T-helper 2 cell (primary cell): ENCODE measurements around the gene PCBP3.

Experiments
- DNase-seq, 5 experiments: peaks; one replicate each; pipeline versions ENCODE4 v3.0.0 to v3.0.0-alpha.2; 2012 to 2022

PCBP3 gene

GRCh38 chr21:45974073-45975019 is 330.8 kb downstream of the PCBP3 start:
- no peak for DNase-seq

GRCh38 chr21:45975020-45975666 is 331.6 kb downstream of the PCBP3 start:
- no peak for DNase-seq

- DNase-seq: peak in 1 of 5 experiments; percentile 32
These were observed 332.3 kb downstream of the PCBP3 start for GRCh38 chr21:45975667-45976409.

GRCh38 chr21:45976701-45977311 is 333.3 kb downstream of the PCBP3 start:
- no peak for DNase-seq

GRCh38 chr21:45977396-45977795 is 333.9 kb downstream of the PCBP3 start:
- no peak for DNase-seq

- no peak for DNase-seq
These were observed 335.7 kb downstream of the PCBP3 start for GRCh38 chr21:45979141-45979631.

- DNase-seq: no peak
These were observed 336.1 kb downstream of the PCBP3 start for GRCh38 chr21:45979651-45980050.

GRCh38 chr21:45980271-45980670 is 336.7 kb downstream of the PCBP3 start:
- DNase-seq: no peak

- no peak for DNase-seq
These were observed 337.2 kb downstream of the PCBP3 start for GRCh38 chr21:45980697-45981096.

- DNase-seq: peak; percentile 28 to 50 (median 45)
These were observed 337.9 kb downstream of the PCBP3 start, which contains the start of gene COL6A1 for GRCh38 chr21:45981151-45982091. COL6A1 (plus strand) TSS chr21:45981770; CDS start chr21:45981851, 81 bp downstream.

GRCh38 chr21:45982092-45982757 is 338.7 kb downstream of the PCBP3 start:
- peak in 1 of 5 experiments; percentile 8 for DNase-seq

GRCh38 chr21:45982758-45983648 is 339.5 kb downstream of the PCBP3 start:
- peak in 2 of 5 experiments; percentile 3 to 7 for DNase-seq

GRCh38 chr21:45983649-45983965 is 340.1 kb downstream of the PCBP3 start:
- no peak for DNase-seq

GRCh38 chr21:45983981-45984551 is 340.5 kb downstream of the PCBP3 start:
- peak in 2 of 5 experiments; percentile 3 to 6 for DNase-seq

GRCh38 chr21:45984584-45985095 is 341.1 kb downstream of the PCBP3 start:
- DNase-seq: no peak

GRCh38 chr21:45985471-45986315 is 342.2 kb downstream of the PCBP3 start:
- peak in 2 of 5 experiments; percentile 3 to 8 for DNase-seq

GRCh38 chr21:45986316-45987051 is 343.0 kb downstream of the PCBP3 start:
- peak in 1 of 5 experiments; percentile 6 for DNase-seq
